ENCODE results near the gene TXNL1. TPM values are rescaled to one million over a fixed set of nuclear protein-coding genes. Genes with fewer than 3 reads are reported as not detected.

Gene TXNL1
- total RNA-seq, 1 donor from 2014 or later: 12.3 TPM

DNA sequence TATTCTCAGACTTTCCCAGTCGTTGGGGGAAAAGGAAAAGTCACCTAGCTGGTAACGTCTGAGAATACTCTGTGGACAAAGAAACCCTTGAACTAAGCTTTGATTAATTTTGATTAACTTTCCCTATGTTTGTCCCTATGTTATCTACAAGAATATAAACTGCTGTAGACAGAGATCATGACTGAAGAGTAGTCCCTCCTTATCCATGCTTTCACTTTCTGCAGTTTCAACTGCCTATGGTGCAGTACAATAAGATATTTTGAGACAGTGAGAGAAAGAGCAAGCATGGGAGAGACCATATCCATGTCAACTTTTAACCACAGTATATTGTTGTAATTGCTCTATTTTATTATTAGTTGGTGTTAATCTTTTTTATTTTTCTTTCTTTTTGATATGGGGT is 31.8 kb downstream of the TXNL1 start:
- H3K27ac ChIP-seq: no peak overlapping the region

DNA sequence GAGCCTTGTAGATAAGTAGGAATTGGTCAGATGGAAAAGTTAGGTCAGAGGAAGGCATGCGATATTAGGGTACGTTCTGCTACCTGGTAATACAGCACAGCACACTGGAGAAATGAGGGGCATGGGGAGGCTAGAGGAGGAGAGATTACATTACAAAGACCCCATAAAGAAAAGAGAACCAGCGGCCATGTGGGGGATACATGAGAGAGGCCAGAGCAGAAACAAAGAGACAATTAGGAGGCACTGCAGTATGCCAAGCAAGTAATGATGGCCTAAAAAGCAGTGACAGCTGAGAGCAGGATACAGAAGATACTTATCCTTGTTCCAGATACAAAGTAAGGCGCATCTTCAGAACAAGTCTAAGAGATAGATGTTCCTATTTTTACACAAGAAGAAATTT is 40.0 kb downstream of the TXNL1 start:
- TF ChIP-seq, protein P1, sequence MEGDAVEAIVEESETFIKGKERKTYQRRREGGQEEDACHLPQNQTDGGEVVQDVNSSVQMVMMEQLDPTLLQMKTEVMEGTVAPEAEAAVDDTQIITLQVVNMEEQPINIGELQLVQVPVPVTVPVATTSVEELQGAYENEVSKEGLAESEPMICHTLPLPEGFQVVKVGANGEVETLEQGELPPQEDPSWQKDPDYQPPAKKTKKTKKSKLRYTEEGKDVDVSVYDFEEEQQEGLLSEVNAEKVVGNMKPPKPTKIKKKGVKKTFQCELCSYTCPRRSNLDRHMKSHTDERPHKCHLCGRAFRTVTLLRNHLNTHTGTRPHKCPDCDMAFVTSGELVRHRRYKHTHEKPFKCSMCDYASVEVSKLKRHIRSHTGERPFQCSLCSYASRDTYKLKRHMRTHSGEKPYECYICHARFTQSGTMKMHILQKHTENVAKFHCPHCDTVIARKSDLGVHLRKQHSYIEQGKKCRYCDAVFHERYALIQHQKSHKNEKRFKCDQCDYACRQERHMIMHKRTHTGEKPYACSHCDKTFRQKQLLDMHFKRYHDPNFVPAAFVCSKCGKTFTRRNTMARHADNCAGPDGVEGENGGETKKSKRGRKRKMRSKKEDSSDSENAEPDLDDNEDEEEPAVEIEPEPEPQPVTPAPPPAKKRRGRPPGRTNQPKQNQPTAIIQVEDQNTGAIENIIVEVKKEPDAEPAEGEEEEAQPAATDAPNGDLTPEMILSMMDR (IDR thresholded peaks at IDR 0.05): no peak
- intact Hi-C loops (cut with DNase I): no loop called here
- H3K36me3 ChIP-seq: peaks cover 0 to 7% of the 10 kb centered on the region in 2 donors

More for the DNA sequence above, 31.8 kb downstream of the TXNL1 start:
- Histone ChIP-seq H3K9me3 (no peaks in the 10 kb centered on the region), H3K4me3 (no peak overlapping the region), H3K27me3 (no peaks in the 10 kb centered on the region), H3K4me1 (peaks cover 0 to 7% of the 10 kb centered on the region in 2 donors), H3K36me3 (peaks cover 30 to 54% of the 10 kb centered on the region in 2 donors)
- TF ChIP-seq, protein P1 (IDR thresholded peaks at IDR 0.05): no peak
- intact Hi-C loops (cut with DNase I): no loop called here
- no peak for DNase-seq (ENCODE audit: low spot score in 2 of 2)

DNA sequence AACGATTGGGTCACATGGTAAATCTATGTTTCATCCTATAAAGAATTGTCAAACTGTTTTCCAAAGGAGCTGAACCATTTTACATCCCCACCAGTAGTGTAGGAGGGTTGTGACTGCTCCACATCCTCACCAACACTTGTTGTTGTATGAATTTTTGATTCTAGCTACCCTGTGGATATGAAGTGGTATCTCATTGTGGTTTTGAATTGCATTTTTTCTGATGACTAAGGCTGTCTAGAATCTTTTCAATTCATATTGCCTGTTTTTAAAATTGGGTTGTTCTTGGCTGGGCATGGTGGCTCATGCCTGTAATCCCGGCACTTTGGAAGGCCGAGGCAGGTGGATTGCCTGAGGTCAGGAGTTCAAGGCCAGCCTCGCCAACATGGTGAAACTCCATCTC is 44.5 kb downstream of the TXNL1 start:
- Histone ChIP-seq H3K4me3 (no peak overlapping the region), H3K4me1 (no peaks in the 10 kb centered on the region), H3K27me3 (no peaks in the 10 kb centered on the region), H3K27ac (no peak overlapping the region), H3K36me3 (no peaks in the 10 kb centered on the region), H3K9me3 (no peaks in the 10 kb centered on the region)
- intact Hi-C loops (cut with DNase I): no loop called here
- TF ChIP-seq, protein P1 (IDR thresholded peaks at IDR 0.05): no peak
- DNase-seq (ENCODE audit: low spot score in 2 of 2): no peak

More for the DNA sequence above, 40.0 kb downstream of the TXNL1 start:
- H3K9me3 ChIP-seq: no peaks in the 10 kb centered on the region
- DNase-seq (ENCODE audit: low spot score in 2 of 2): no peak
- no peak overlapping the region for H3K27ac ChIP-seq
- H3K4me1 ChIP-seq: no peaks in the 10 kb centered on the region
- H3K27me3 ChIP-seq: no peaks in the 10 kb centered on the region
- no peak overlapping the region for H3K4me3 ChIP-seq

DNA sequence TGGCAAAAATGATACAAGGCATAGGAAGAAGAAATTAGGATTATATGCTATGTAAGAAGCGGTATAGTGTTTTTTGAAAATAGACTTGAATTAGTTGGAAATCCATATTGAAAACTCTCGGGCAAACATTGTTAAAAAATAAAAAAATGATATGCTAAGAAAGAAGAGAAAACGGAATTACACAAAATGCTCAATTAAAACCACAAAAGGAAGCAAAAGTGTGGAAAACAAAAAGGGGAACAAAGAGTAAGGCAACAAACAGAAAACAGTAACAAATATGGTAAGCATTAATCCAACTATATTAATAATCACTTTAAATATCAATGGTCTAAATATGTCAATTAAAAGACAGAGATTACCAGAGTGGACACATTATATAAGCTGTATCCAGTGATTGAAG is 58.4 kb downstream of the TXNL1 start:
- Histone ChIP-seq H3K4me1 (peaks cover 0 to 7% of the 10 kb centered on the region in 2 donors), H3K27ac (no peak overlapping the region), H3K36me3 (no peaks in the 10 kb centered on the region), H3K4me3 (no peak overlapping the region), H3K27me3 (no peaks in the 10 kb centered on the region), H3K9me3 (peaks cover 0 to 11% of the 10 kb centered on the region in 2 donors)
- DNase-seq (ENCODE audit: low spot score in 2 of 2): no peak
- TF ChIP-seq, protein P1 (IDR thresholded peaks at IDR 0.05): no peak
- intact Hi-C loops (cut with DNase I): no loop called here

DNA sequence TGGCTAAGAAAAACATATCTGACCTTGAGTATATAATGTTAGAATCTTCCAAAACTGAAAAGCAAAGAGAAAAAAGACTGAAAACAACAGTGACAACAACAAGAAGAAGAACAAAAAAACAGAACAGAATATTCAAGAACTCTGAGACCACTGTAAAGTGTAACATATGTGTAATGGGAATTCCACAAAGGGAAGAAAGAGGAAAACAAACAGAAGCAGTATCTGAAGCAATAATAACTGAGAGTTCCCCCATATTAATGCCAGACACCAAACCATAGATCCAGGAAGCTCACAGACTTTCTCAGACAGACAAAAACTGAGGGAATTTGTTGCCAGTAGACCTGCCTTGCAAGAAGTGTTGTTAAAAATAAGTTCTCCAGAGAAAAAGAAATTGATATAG is 58.9 kb downstream of the TXNL1 start:
- peaks cover 0 to 10% of the 10 kb centered on the region in 2 donors for H3K4me1 ChIP-seq
- H3K4me3 ChIP-seq: no peak overlapping the region
- no peaks in the 10 kb centered on the region for H3K27me3 ChIP-seq
- TF ChIP-seq, protein P1 (IDR thresholded peaks at IDR 0.05): no peak
- no peak overlapping the region for H3K27ac ChIP-seq
- H3K9me3 ChIP-seq: peaks cover 0 to 11% of the 10 kb centered on the region in 2 donors
- intact Hi-C loops (cut with DNase I): loop anchor here (5.0 kb wide), 4 partner anchors 1162 to 1482 kb away; no protein-coding TSS in a partner anchor
- no peaks in the 10 kb centered on the region for H3K36me3 ChIP-seq
- no peak for DNase-seq (ENCODE audit: low spot score in 2 of 2)

All from ascending aorta (tissue), 2 donors.